K562 (cell line): ENCODE results near the gene RBP3. TPM values are rescaled to one million over a fixed set of nuclear protein-coding genes. Genes with fewer than 3 reads are reported as not detected.

Experiments
- ATAC-seq: fragments of 200-7000 bp; cut with Tn5 transposase; 3 replicates; pipeline ENCODE4 v1.9.1; 2020; ENCODE audit warnings: moderate library complexity
- BruUV-seq: library from RNA; stranded (reverse); fragments of 400-500 nt; replicated peaks from 2 replicates; lab custom pipeline; 2021; lab: Mats Ljungman, UMichigan
- CTCF ChIA-PET: fragments of 300-600 bp; formaldehyde crosslinking; extraction: SDS; loops from one replicate; lab custom pipeline; 2021; ENCODE audit warnings: low intra/inter-chr PET ratio; lab: Yijun Ruan, JAX
- POLR2A ChIA-PET: fragments of 300-600, 350-650 bp; sonication (Branson Sonifier 250); formaldehyde crosslinking; extraction: SDS; loops from one replicate; lab custom pipeline; 2021; ENCODE audit warnings: antibody characterized with exemption, inconsistent platforms; lab: Yijun Ruan, JAX
- DNase-seq, 4 experiments: peaks; one replicate each; pipeline versions ENCODE4 v3.0.0 to v3.0.0-alpha.2; 2011 to 2018; ENCODE audit warnings: low spot score in 3 of 4, mixed read lengths in 3 of 4; ENCODE audit errors: extremely low read depth in 1 of 4
- FAIRE-seq: peaks from 2 replicates; lab custom pipeline; 2011; peaks lifted over from hg19 to GRCh38; lab: Jason Lieb, UNC
- H2AFZ ChIP-seq: 2 replicates; pipeline ENCODE4 v1.6.0; 2011; ENCODE audit warnings: low read depth, low read length, control low read depth, inconsistent platforms
- H3K27ac ChIP-seq: fragments of 200-600 bp; 3 replicates; pipeline ENCODE4 v1.8.0; 2011; ENCODE audit warnings: low read depth, mild to moderate bottlenecking, control low read depth, inconsistent platforms, low read length, moderate library complexity, mixed read lengths; ENCODE audit errors: extremely low read depth
- H3K27me3 ChIP-seq, 2 experiments: fragments of 300-600 bp in 1 of 2; 2 replicates in 1 of 2; 3 replicates in 1 of 2; pipeline versions ENCODE4 v1.6.0 to v1.8.0; 2011; ENCODE audit warnings: inconsistent platforms in 2 of 2, low read length in 2 of 2, mild to moderate bottlenecking in 1 of 2, mixed read lengths in 1 of 2, moderate library complexity in 1 of 2; ENCODE audit not compliant: control insufficient read depth in 2 of 2, insufficient read depth in 2 of 2
- H3K36me3 ChIP-seq: fragments of 300-600 bp; 3 replicates; pipeline ENCODE4 v1.8.0; 2011; ENCODE audit warnings: mild to moderate bottlenecking, low read length, inconsistent platforms; ENCODE audit not compliant: control insufficient read depth, insufficient read depth
- H3K4me1 ChIP-seq, 2 experiments: fragments of 200-600 bp in 1 of 2; replicated peaks in 1 of 2; 2 replicates in 1 of 2; 3 replicates in 1 of 2; pipeline versions ENCODE4 v1.5.1 to v1.8.0; 2011; ENCODE audit warnings: inconsistent platforms in 2 of 2, low read length in 2 of 2, mild to moderate bottlenecking in 1 of 2, mixed read lengths in 1 of 2, moderate library complexity in 1 of 2; ENCODE audit not compliant: control insufficient read depth in 2 of 2, insufficient read depth in 2 of 2
- H3K4me2 ChIP-seq: 2 replicates; pipeline ENCODE4 v1.6.1; 2011; ENCODE audit warnings: low read length, control low read depth, inconsistent platforms, mixed read lengths; ENCODE audit not compliant: insufficient read depth
- H3K4me3 ChIP-seq: fragments of 200-600 bp; sonication (generic), shearing (Covaris generic); 2 replicates; pipeline ENCODE4 v1.5.1; 2016; ENCODE audit warnings: control low read depth, inconsistent platforms
- H3K79me2 ChIP-seq: fragments of 200-600 bp; 3 replicates; pipeline ENCODE4 v1.8.0; 2011; ENCODE audit warnings: low read length, inconsistent platforms; ENCODE audit not compliant: control insufficient read depth, insufficient read depth
- H3K9ac ChIP-seq, 2 experiments: 2 replicates each; pipeline versions ENCODE4 v1.6.0 to v1.6.1; 2011; ENCODE audit warnings: low read depth in 2 of 2, low read length in 2 of 2, control low read depth in 1 of 2, inconsistent platforms in 1 of 2, mild to moderate bottlenecking in 1 of 2, mixed read lengths in 1 of 2; ENCODE audit not compliant: insufficient read depth in 1 of 2
- H3K9me1 ChIP-seq: one replicate; pipeline ENCODE4 v1.6.0; 2011; ENCODE audit warnings: inconsistent platforms, mild to moderate bottlenecking, low read length, moderate library complexity; ENCODE audit not compliant: control insufficient read depth, insufficient read depth
- H3K9me3 ChIP-seq: replicated peaks from 2 replicates; pipeline ENCODE4 v1.5.1; 2011; ENCODE audit warnings: low read depth, low read length, inconsistent platforms; ENCODE audit not compliant: control insufficient read depth, insufficient read depth
- H4K20me1 ChIP-seq: replicated peaks from 2 replicates; pipeline ENCODE4 v1.6.1; 2011; ENCODE audit warnings: low read length, inconsistent platforms, mixed read lengths; ENCODE audit not compliant: control insufficient read depth, insufficient read depth
- FOXK1 ChIP-seq: sonication (generic); formaldehyde crosslinking; IDR thresholded peaks from 2 replicates; pipeline ENCODE4 v1.8.0; 2022; ENCODE audit warnings: missing genetic modification reagents, mild to moderate bottlenecking, borderline replicate concordance
- NONO ChIP-seq, 2 experiments: fragments of 200-400 bp in 1 of 2; fragments of 450-650 bp in 1 of 2; formaldehyde crosslinking in 1 of 2; IDR thresholded peaks; 2 replicates each; pipeline ENCODE4 v1.6.1; 2017; ENCODE audit warnings: low read depth in 2 of 2, mild to moderate bottlenecking in 2 of 2, moderate library complexity in 2 of 2, low read length in 1 of 2
- NRF1 ChIP-seq, 2 experiments: fragments of 450-650 bp; IDR thresholded peaks in 1 of 2; conservative IDR thresholded peaks in 1 of 2; 2 replicates each; pipeline ENCODE4 v1.6.1; 2014; ENCODE audit warnings: mild to moderate bottlenecking in 2 of 2
- POLR2AphosphoS5 ChIP-seq: IDR thresholded peaks from 2 replicates; pipeline ENCODE4 v1.6.1; 2011; ENCODE audit warnings: mild to moderate bottlenecking, low read depth, low read length, moderate library complexity; ENCODE audit not compliant: control insufficient read depth, insufficient read depth
- RBBP5 ChIP-seq: fragments of 200-600 bp; sonication (generic); IDR thresholded peaks from 2 replicates; pipeline ENCODE4 v1.6.1; 2012; ENCODE audit warnings: borderline replicate concordance, mild to moderate bottlenecking, low read length, control low read depth, inconsistent platforms; ENCODE audit not compliant: insufficient read depth, poor library complexity, severe bottlenecking
- REST ChIP-seq, 2 experiments: fragments of 450-650 bp; formaldehyde crosslinking in 1 of 2; IDR thresholded peaks; 2 replicates each; pipeline versions ENCODE4 v1.4.0 to v1.6.1; 2014 to 2020; ENCODE audit warnings: mild to moderate bottlenecking in 2 of 2, borderline replicate concordance in 1 of 2, low read depth in 1 of 2
- SMARCA4 ChIP-seq: fragments of 450-650 bp; IDR thresholded peaks from 2 replicates; pipeline ENCODE4 v1.6.1; 2016
- THRA ChIP-seq: fragments of 450-650 bp; IDR thresholded peaks from 2 replicates; pipeline ENCODE4 v1.6.1; 2017; ENCODE audit warnings: mild to moderate bottlenecking, moderate library complexity
- TSC22D4 ChIP-seq: fragments of 450-650 bp; IDR thresholded peaks from 2 replicates; pipeline ENCODE4 v1.6.1; 2016; ENCODE audit warnings: missing genetic modification characterization, missing biosample characterization, control low read depth
- ZNF239 ChIP-seq: fragments of 250-450 bp; sonication (Bioruptor Pico); IDR thresholded peaks from 2 replicates; pipeline ENCODE4 v1.4.0; 2020; ENCODE audit warnings: mild to moderate bottlenecking
- ZNF551 ChIP-seq: fragments of 250-450 bp; sonication (Bioruptor Pico); IDR thresholded peaks from 2 replicates; pipeline ENCODE4 v1.5.0; 2021; ENCODE audit warnings: mild to moderate bottlenecking, moderate library complexity
- WGBS: fragments of 100-300 bp; shearing (Covaris generic); methylation state at CpG from one replicate; pipeline ENCODE4 v1.1.6; 2016; ENCODE audit warnings: low coverage, mixed read lengths; ENCODE audit not compliant: insufficient coverage; ENCODE audit errors: missing lambda C conversion rate; 5-methylcytosine and 5-hydroxymethylcytosine counted together
- in situ Hi-C: fragments of 300-500 bp; cut with MboI; formaldehyde crosslinking; loops from 4 replicates; pipeline ENCODE4 v1.15.0; 2018; ENCODE audit warnings: inconsistent platforms, mixed read lengths
- intact Hi-C: fragments of 100-400 bp; cut with micrococcal nuclease; formaldehyde crosslinking; loops from 2 replicates; pipeline ENCODE4 v1.14.2; 2022
- polyA plus RNA-seq, 8 experiments: library from polyadenylated mRNA; depleted of rRNA in 4 of 8; stranded (reverse) in 5 of 8; unstranded in 3 of 8; fragments of >200 nt; fragmentation: Nextera tagmentation in 2 of 8; fragmentation: Illumina TruSeq in 1 of 8; extraction: Ambion mirVana in 2 of 8; extraction: Trizol in 1 of 8; gene quantifications; 2 replicates each; pipeline versions ENCODE4 v1.2.1 to v1.2.3, GENCODE V29; 2011 to 2014; ENCODE audit warnings: inconsistent platforms in 1 of 8, missing spikeins in 1 of 8
- total RNA-seq, 7 experiments: library from RNA; depleted of rRNA in 6 of 7; stranded (reverse); fragments of >200 nt in 6 of 7; fragmentation: Illumina TruSeq in 2 of 7; extraction: Trizol in 2 of 7; gene quantifications; 2 replicates each; pipeline versions ENCODE4 v1.2.1 to v1.2.3, GENCODE V29; 2011 to 2021; ENCODE audit warnings: low replicate concordance in 1 of 7

RBP3 gene
- total and polyA plus RNA-seq, 9 of the 15 experiments (the other 6 are each of a cell fraction or from before 2014, with no cell fraction given), result not detected

DNA sequence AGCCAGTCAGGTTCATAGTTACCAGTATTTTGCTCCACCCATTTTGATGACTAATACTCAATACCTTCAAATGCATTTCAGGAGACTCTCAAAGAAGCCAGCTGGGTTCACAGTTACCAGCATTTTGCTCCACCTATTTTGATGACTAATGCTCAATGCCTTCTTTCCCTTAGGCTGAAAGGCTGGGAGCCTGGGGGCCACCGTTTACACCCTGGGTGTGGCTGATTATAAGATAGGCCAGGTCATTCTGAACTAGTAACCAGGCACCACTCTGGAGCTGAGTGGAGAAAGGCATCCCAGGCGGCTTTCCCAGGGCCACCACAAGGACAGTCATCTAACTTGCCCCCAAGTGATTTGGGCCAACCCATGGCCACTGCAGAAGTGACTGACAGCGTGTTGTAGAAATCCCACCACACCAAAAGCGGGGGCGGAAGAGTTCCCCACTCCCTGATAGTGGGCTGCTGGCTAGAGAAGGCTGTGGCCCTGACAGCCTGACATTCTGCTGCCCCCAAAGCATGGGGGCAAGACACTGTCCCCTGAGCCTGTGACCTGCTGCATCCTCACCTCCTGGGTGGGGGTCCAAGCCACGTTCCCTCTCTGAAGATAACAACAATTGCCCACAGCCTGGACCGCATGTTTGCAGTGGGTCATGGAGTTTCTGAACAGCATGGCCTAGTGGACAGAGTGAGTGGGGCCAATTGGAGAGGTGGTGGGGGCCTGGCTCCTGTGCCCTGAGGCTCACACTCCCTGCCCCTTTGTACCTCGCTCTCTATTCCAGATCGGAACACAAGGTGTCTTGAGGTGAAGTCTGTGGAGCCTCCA is 58.9 kb downstream of the RBP3 start:
- H3K9me3 ChIP-seq, result no peaks in the 10 kb centered on the region
- DNase-seq, result peak; percentile 82 to 89 (median 86)
- peaks cover 0 to 7% of the 10 kb centered on the region in 2 experiments; a peak in 2 of 5 replicates for H3K27me3 ChIP-seq
- 26% methylated on average over 9 of the region's 9 CpGs for WGBS
- BruUV-seq, result no TSS peak
- peaks cover 16 to 35% of the 10 kb centered on the region in 2 experiments for H3K4me1 ChIP-seq
- intact Hi-C loops (no loop called here), in situ Hi-C loops (no loop called here)
- peak overlapping the region; percentile 88 for H2AFZ ChIP-seq
- H4K20me1 ChIP-seq, result no peaks in the 10 kb centered on the region
- H3K9me1 ChIP-seq, result no peaks in the 10 kb centered on the region
- peak overlapping the region; percentile 51 for H3K27ac ChIP-seq
- POLR2A ChIA-PET, result interaction anchor here (0.8 kb wide), 1 partner anchor 9 kb away, joined by 3 read pairs; no protein-coding TSS in a partner anchor
- H3K36me3 ChIP-seq, result no peaks in the 10 kb centered on the region
- H3K4me2 ChIP-seq, result peak overlapping the region; percentile 69
- H3K9ac ChIP-seq, result peak overlapping the region in 1 of 2 experiments; percentile 72; a peak in 2 of 4 replicates
- no peak for FAIRE-seq
- no peak overlapping the region for H3K4me3 ChIP-seq
- CTCF ChIA-PET, result no interaction called here
- ATAC-seq, result peak; percentile 96
- H3K79me2 ChIP-seq, result no peaks in the 10 kb centered on the region
- TF ChIP-seq ZNF239 (no peak), FOXK1 (CRISPR knock-in tag) (no peak), SMARCA4 (peak; percentile 87), ZNF551 (CRISPR knock-in tag) (no peak), THRA (no peak), RBBP5 (no peak), NONO (IDR thresholded peaks at IDR 0.05; ENCODE audit: low read depth in 2 of 2, low read length in 1 of 2) (no peak), NRF1 (conservative IDR thresholded peaks at IDR 0.05 in 1 of 2, IDR thresholded peaks at IDR 0.05 in 1 of 2) (no peak; a peak in 1 of 4 replicates), TSC22D4 (tag) (no peak), POLR2AphosphoS5 (no peak), REST (IDR thresholded peaks at IDR 0.05; ENCODE audit: borderline replicate concordance) (no peak), REST (CRISPR knock-in tag; IDR thresholded peaks at IDR 0.05; ENCODE audit: low read depth) (no peak)
